ENCODE measurements around the gene PHF3. TPM values are rescaled to one million over a fixed set of nuclear protein-coding genes. Genes with fewer than 3 reads are reported as not detected.
"Not testable (repeated sequence)": the region's sequence is repeated elsewhere in the genome, so short reads cannot be mapped to it uniquely, and the experiment has no call there.

Gene PHF3
- total RNA-seq, 1 experiment from 2014 or later: 46.4 TPM

DNA sequence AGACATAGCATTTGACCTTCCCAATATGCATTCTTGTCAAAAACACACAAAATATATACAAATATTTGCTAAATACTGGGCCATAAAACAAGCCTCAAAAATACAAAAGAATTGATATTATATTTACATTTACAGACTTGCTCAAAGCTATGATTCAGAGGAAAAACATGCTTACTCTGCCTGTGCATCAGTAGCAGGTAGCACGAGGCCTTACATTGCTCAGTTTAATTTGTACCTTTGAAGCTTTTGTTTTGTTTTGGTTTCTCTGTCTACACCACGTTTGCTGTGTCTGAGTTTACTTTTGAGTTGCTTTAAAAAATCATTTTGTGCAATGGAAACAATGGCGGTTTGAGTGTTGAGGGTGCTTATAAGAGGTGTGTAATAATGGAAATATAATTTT, 99.3 kb downstream of the PHF3 start:
- no peak for DNase-seq (ENCODE audit: unreplicated experiment)
- Mint-ChIP-seq H3K4me3 (ENCODE audit: unreplicated experiment) (no peak overlapping the region), H3K9me3 (ENCODE audit: unreplicated experiment) (peaks cover 7% of the 10 kb centered on the region), H3K4me1 (ENCODE audit: insufficient read depth, unreplicated experiment) (peaks cover 22% of the 10 kb centered on the region), H3K36me3 (ENCODE audit: insufficient read depth, unreplicated experiment) (peaks cover 12% of the 10 kb centered on the region), H3K27ac (ENCODE audit: low read depth, unreplicated experiment) (no peak overlapping the region), H3K27me3 (ENCODE audit: insufficient read depth, unreplicated experiment) (no peaks in the 10 kb centered on the region)
- ChIA-PET POLR2A (no interaction called here), CTCF (no interaction called here)
- intact Hi-C loops (cut with micrococcal nuclease): no loop called here
- TF ChIP-seq, protein P1, sequence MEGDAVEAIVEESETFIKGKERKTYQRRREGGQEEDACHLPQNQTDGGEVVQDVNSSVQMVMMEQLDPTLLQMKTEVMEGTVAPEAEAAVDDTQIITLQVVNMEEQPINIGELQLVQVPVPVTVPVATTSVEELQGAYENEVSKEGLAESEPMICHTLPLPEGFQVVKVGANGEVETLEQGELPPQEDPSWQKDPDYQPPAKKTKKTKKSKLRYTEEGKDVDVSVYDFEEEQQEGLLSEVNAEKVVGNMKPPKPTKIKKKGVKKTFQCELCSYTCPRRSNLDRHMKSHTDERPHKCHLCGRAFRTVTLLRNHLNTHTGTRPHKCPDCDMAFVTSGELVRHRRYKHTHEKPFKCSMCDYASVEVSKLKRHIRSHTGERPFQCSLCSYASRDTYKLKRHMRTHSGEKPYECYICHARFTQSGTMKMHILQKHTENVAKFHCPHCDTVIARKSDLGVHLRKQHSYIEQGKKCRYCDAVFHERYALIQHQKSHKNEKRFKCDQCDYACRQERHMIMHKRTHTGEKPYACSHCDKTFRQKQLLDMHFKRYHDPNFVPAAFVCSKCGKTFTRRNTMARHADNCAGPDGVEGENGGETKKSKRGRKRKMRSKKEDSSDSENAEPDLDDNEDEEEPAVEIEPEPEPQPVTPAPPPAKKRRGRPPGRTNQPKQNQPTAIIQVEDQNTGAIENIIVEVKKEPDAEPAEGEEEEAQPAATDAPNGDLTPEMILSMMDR (IDR thresholded peaks at IDR 0.05; ENCODE audit: unreplicated experiment): no peak
- BruUV-seq (replicated peaks): no TSS peak

DNA sequence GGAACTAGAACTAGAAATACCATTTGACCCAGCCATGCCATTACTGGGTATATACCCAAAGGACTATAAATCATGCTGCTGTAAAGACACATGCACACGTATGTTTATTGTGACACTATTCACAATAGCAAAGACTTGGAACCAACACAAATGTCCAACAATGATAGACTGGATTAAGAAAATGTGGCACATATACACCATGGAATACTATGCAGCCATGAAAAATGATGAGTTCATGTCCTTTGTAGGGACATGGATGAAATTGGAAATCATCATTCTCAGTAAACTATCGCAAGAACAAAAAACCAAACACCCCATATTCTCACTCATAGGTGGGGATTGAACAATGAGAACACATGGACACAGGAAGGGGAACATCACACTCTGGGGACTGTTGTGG, 102.6 kb downstream of the PHF3 start:
- intact Hi-C loops (cut with micrococcal nuclease): not testable (repeated sequence)
- peaks cover 32% of the 10 kb centered on the region for H3K4me1 Mint-ChIP-seq (ENCODE audit: insufficient read depth, unreplicated experiment)

DNA sequence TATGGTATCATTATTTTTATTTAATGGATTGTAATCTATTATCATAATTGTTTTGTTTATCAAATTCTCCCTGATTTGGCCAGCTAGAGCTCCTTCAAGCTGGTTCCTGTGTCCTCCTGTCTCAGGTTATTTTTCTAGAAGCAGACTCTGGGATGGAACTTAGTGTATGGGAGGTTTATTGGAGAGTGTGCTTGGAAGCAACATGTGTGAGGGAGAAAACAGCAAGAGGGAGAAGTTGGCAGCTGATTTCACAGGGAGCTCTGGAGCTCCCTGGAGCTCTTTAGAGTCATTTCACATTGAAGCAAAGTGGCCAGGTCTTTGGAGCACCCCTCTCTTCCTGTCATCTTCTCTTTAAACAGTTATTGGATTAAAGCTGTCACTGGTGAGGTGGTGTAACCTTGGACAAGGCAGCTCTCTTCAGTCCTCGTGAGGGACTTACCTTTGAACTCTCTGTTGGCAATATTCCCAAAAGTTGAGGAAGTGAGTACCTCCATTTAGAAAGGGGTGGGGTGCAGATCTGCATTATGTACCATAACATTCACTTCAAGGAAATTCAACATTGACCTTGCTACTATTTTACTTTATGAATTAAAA, 103.6 kb downstream of the PHF3 start:
- intact Hi-C loops (cut with micrococcal nuclease): no loop called here
- Mint-ChIP-seq H3K27ac (ENCODE audit: low read depth, unreplicated experiment) (no peak overlapping the region), H3K4me3 (ENCODE audit: unreplicated experiment) (no peak overlapping the region), H3K27me3 (ENCODE audit: insufficient read depth, unreplicated experiment) (no peaks in the 10 kb centered on the region), H3K36me3 (ENCODE audit: insufficient read depth, unreplicated experiment) (peaks cover 14% of the 10 kb centered on the region), H3K9me3 (ENCODE audit: unreplicated experiment) (peaks cover 13% of the 10 kb centered on the region), H3K4me1 (ENCODE audit: insufficient read depth, unreplicated experiment) (peaks cover 32% of the 10 kb centered on the region)
- TF ChIP-seq, protein P1 (IDR thresholded peaks at IDR 0.05; ENCODE audit: unreplicated experiment): no peak
- ChIA-PET POLR2A (no interaction called here), CTCF (interaction anchor here (0.6 to 1.8 kb wide), 5 partner anchors 63 to 398 kb away, joined by 3 to 8 read pairs (median 3); no protein-coding TSS in a partner anchor)
- no peak for DNase-seq (ENCODE audit: unreplicated experiment)
- BruUV-seq (replicated peaks): no TSS peak

More for the DNA sequence above, 102.6 kb downstream of the PHF3 start:
- BruUV-seq (replicated peaks); H3K4me3 Mint-ChIP-seq (ENCODE audit: unreplicated experiment); H3K27me3 Mint-ChIP-seq (ENCODE audit: insufficient read depth, unreplicated experiment); POLR2A ChIA-PET; DNase-seq (ENCODE audit: unreplicated experiment); H3K27ac Mint-ChIP-seq (ENCODE audit: low read depth, unreplicated experiment): not testable (repeated sequence)
- Mint-ChIP-seq H3K9me3 (ENCODE audit: unreplicated experiment) (peaks cover 13% of the 10 kb centered on the region), H3K36me3 (ENCODE audit: insufficient read depth, unreplicated experiment) (peaks cover 19% of the 10 kb centered on the region)
- CTCF ChIA-PET: interaction anchor here (1.2 kb wide), 1 partner anchor 140 kb away, joined by 3 read pairs; no protein-coding TSS in a partner anchor

DNA sequence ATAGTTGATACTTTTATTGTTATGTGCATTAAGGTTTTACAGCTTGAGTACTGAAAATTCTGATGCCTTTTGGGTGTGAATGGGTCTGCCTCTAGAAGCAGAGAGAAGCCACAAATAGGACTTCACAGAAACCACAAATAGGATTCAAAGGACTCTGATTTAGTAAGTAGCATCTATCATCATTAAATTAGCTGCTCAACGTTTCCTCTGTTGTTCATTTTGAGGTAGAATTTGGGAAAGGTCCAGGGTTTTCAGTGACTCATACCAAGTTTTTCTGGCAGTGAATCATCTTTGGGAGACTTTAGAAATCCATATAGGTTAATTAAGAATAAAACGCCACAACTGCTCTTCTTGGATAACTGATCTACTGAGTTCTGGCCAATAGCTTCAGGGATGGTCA, 105.1 kb downstream of the PHF3 start:
- POLR2A ChIA-PET: interaction anchor here (0.7 to 1.6 kb wide), 9 partner anchors 9 to 162 kb away, joined by 3 to 4 read pairs (median 3); no protein-coding TSS in a partner anchor
- Mint-ChIP-seq H3K27ac (ENCODE audit: low read depth, unreplicated experiment) (no peak overlapping the region), H3K4me1 (ENCODE audit: insufficient read depth, unreplicated experiment) (peaks cover 25% of the 10 kb centered on the region), H3K36me3 (ENCODE audit: insufficient read depth, unreplicated experiment) (peaks cover 14% of the 10 kb centered on the region), H3K9me3 (ENCODE audit: unreplicated experiment) (peaks cover 8% of the 10 kb centered on the region), H3K27me3 (ENCODE audit: insufficient read depth, unreplicated experiment) (no peaks in the 10 kb centered on the region), H3K4me3 (ENCODE audit: unreplicated experiment) (no peak overlapping the region)
- peak; percentile 90 for DNase-seq (ENCODE audit: unreplicated experiment)
- BruUV-seq (replicated peaks): no TSS peak
- intact Hi-C loops (cut with micrococcal nuclease): no loop called here
- CTCF ChIA-PET: interaction anchor here (1.0 to 1.8 kb wide), 5 partner anchors 24 to 399 kb away, joined by 3 to 8 read pairs (median 4); no protein-coding TSS in a partner anchor
- TF ChIP-seq, protein P1 (IDR thresholded peaks at IDR 0.05; ENCODE audit: unreplicated experiment): no peak

Measured in MCF 10A (cell line).